Progenitor cell of endocrine pancreas (in vitro differentiated cells): Measurements from ENCODE around the gene PTGER3. TPM values are rescaled to one million over a fixed set of nuclear protein-coding genes. Genes with fewer than 3 reads are reported as not detected.

ENCODE experiments used
- DNase-seq: peaks from one replicate; pipeline ENCODE4 v3.0.0; 2021; ENCODE audit warnings: low spot score; ENCODE audit not compliant: unreplicated experiment
- H3K27ac Mint-ChIP-seq: 2 replicates; pipeline ENCODE4 v1.8.0; 2021; ENCODE audit warnings: mild to moderate bottlenecking, moderate library complexity, mixed read lengths
- H3K27me3 Mint-ChIP-seq: 2 replicates; pipeline ENCODE4 v1.8.0; 2021; ENCODE audit warnings: mixed read lengths
- H3K36me3 Mint-ChIP-seq: 2 replicates; pipeline ENCODE4 v1.8.0; 2022; ENCODE audit warnings: mixed read lengths; ENCODE audit not compliant: insufficient read depth
- H3K4me1 Mint-ChIP-seq: 2 replicates; pipeline ENCODE4 v1.8.0; 2021; ENCODE audit warnings: low read depth, mixed read lengths
- H3K4me3 Mint-ChIP-seq: 2 replicates; pipeline ENCODE4 v1.8.0; 2021; ENCODE audit warnings: low read depth, mild to moderate bottlenecking, moderate library complexity, mixed read lengths
- H3K9me3 Mint-ChIP-seq: 2 replicates; pipeline ENCODE4 v1.8.0; 2021; ENCODE audit warnings: low read depth, mixed read lengths
- total RNA-seq: library from RNA; stranded (reverse); gene quantifications from 2 replicates; pipeline ENCODE4 v1.2.1, GENCODE V29; 2021
- TF ChIP-seq, protein P1 (sequence below): fragments of 200-600 bp; sonication (generic); IDR thresholded peaks from one replicate; pipeline ENCODE4 v1.5.0; 2021; ENCODE audit warnings: antibody characterized with exemption, mild to moderate bottlenecking; ENCODE audit not compliant: unreplicated experiment

The PTGER3 gene
- total RNA-seq, 1 donor from 2014 or later: 3.1 TPM

- no peak for DNase-seq
- Mint-ChIP-seq H3K27ac (no peak overlapping the region), H3K36me3 (no peaks in the 10 kb centered on the region), H3K4me3 (no peak overlapping the region), H3K4me1 (no peaks in the 10 kb centered on the region), H3K9me3 (peaks cover 9% of the 10 kb centered on the region), H3K27me3 (no peaks in the 10 kb centered on the region)
- TF ChIP-seq, protein P1, sequence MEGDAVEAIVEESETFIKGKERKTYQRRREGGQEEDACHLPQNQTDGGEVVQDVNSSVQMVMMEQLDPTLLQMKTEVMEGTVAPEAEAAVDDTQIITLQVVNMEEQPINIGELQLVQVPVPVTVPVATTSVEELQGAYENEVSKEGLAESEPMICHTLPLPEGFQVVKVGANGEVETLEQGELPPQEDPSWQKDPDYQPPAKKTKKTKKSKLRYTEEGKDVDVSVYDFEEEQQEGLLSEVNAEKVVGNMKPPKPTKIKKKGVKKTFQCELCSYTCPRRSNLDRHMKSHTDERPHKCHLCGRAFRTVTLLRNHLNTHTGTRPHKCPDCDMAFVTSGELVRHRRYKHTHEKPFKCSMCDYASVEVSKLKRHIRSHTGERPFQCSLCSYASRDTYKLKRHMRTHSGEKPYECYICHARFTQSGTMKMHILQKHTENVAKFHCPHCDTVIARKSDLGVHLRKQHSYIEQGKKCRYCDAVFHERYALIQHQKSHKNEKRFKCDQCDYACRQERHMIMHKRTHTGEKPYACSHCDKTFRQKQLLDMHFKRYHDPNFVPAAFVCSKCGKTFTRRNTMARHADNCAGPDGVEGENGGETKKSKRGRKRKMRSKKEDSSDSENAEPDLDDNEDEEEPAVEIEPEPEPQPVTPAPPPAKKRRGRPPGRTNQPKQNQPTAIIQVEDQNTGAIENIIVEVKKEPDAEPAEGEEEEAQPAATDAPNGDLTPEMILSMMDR: no peak
Observed at GRCh38 chr1:70961374-70961975, 86.1 kb downstream of the PTGER3 start.

DNA sequence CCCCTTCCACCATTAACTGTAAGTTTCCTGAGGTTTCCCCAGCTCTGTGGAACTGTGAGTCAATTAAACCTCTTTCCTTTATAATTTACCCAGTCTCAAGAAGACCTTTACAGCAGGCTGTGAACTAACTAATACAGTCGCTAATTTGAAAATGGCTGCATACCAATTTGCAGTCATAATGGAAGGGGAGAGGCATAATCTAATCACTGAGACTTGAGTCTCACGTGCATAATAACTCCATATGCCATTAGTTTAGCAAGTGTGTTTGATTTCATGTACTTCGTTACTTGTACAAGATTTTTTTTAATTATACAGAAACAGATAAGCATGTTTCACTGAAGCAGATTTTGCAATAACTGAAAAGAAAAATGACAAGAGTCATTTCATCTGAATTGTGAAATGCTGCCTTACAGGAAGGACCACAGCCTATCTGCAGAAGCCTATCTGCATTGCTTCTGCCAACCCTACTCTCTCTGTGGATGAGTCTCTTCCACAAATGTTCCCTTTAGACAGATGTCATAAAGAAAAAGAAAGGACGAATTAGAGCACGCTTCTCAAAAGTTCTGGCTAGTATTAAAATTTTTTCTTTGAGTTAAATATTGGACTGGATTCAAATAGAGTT, 99.1 kb downstream of the PTGER3 start:
- H3K9me3 Mint-ChIP-seq: no peaks in the 10 kb centered on the region
- no peaks in the 10 kb centered on the region for H3K27me3 Mint-ChIP-seq
- TF ChIP-seq, protein P1: no peak
- H3K4me3 Mint-ChIP-seq: no peak overlapping the region
- no peaks in the 10 kb centered on the region for H3K36me3 Mint-ChIP-seq
- no peak for DNase-seq
- H3K4me1 Mint-ChIP-seq: no peaks in the 10 kb centered on the region
- no peak overlapping the region for H3K27ac Mint-ChIP-seq

GRCh38 chr1:70947835-70948234, 99.8 kb downstream of the PTGER3 start:
- Mint-ChIP-seq H3K9me3 (no peaks in the 10 kb centered on the region), H3K36me3 (no peaks in the 10 kb centered on the region), H3K27me3 (no peaks in the 10 kb centered on the region), H3K4me3 (no peak overlapping the region), H3K27ac (no peak overlapping the region), H3K4me1 (no peaks in the 10 kb centered on the region)
- TF ChIP-seq, protein P1: no peak
- DNase-seq: no peak

- Mint-ChIP-seq H3K4me1 (no peaks in the 10 kb centered on the region), H3K4me3 (no peak overlapping the region), H3K9me3 (no peaks in the 10 kb centered on the region), H3K27me3 (no peaks in the 10 kb centered on the region), H3K27ac (no peak overlapping the region), H3K36me3 (no peaks in the 10 kb centered on the region)
- no peak for DNase-seq
- TF ChIP-seq, protein P1: no peak
Observed at GRCh38 chr1:70945676-70946075, 101.9 kb downstream of the PTGER3 start.

DNA sequence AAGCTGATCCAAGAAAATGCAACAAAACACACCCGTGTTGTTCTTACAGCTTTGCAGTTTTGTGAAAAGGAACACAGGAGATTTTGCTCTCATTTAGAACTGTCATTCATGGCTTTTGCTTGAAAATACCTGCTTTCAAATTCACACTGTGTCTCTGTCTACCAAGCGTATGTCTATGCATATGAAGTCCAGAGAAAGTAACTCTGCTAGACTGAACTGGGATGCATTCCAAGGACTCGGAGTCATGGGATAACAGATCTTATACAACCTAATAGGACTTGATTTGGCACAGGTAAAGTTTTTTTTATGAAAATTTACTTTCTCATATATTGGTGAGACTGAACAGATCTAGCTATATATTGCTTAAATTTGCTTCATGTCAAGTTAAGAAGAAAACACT, 102.4 kb downstream of the PTGER3 start:
- Mint-ChIP-seq H3K4me3 (no peak overlapping the region), H3K4me1 (no peaks in the 10 kb centered on the region), H3K27me3 (no peaks in the 10 kb centered on the region), H3K9me3 (peaks cover 2% of the 10 kb centered on the region), H3K27ac (no peak overlapping the region), H3K36me3 (no peaks in the 10 kb centered on the region)
- TF ChIP-seq, protein P1: no peak
- no peak for DNase-seq
